Subcutaneous abdominal adipose tissue (tissue), 5 donors: Measurements from ENCODE around the gene H1-8.

ENCODE experiments used
- H3K27ac ChIP-seq: one replicate; pipeline ENCODE4 v1.7.0; 2013; ENCODE audit warnings: low read depth, mild to moderate bottlenecking, inconsistent platforms, low read length, moderate library complexity
- H3K27me3 ChIP-seq, 5 donors: one replicate each; pipeline ENCODE4 v1.7.0; 2013; ENCODE audit warnings: low read length in 5 of 5, inconsistent platforms in 1 of 5; ENCODE audit not compliant: control insufficient read depth in 5 of 5, insufficient read depth in 4 of 5
- H3K36me3 ChIP-seq, 5 donors: one replicate each; pipeline ENCODE4 v1.7.0; 2013; ENCODE audit warnings: low read length in 5 of 5; ENCODE audit not compliant: control insufficient read depth in 5 of 5, insufficient read depth in 5 of 5
- H3K4me1 ChIP-seq, 5 donors: one replicate each; pipeline ENCODE4 v1.7.0; 2013; ENCODE audit warnings: low read length in 5 of 5, mild to moderate bottlenecking in 3 of 5, moderate library complexity in 1 of 5; ENCODE audit not compliant: control insufficient read depth in 5 of 5, insufficient read depth in 5 of 5
- H3K4me3 ChIP-seq, 5 donors: one replicate each; pipeline ENCODE4 v1.7.0; 2013; ENCODE audit warnings: low read length in 5 of 5, low read depth in 1 of 5
- H3K9ac ChIP-seq, 5 donors: one replicate each; pipeline ENCODE4 v1.7.0; 2013; ENCODE audit warnings: low read length in 5 of 5, mild to moderate bottlenecking in 4 of 5, moderate library complexity in 3 of 5
- H3K9me3 ChIP-seq, 5 donors: one replicate each; pipeline ENCODE4 v1.7.0; 2013; ENCODE audit warnings: low read length in 5 of 5; ENCODE audit not compliant: control insufficient read depth in 5 of 5
- donor health status: healthy.
- donor health status: healthy.
- donor health status: healthy.
- donor health status: healthy.
- donor health status: healthy.

The H1-8 gene

GRCh38 chr3:129576514-129577352, 33.8 kb downstream of the H1-8 start:
- Histone ChIP-seq H3K36me3 (peaks cover 0 to 97% (median 93%) of the 10 kb centered on the region in 5 donors), H3K27ac (no peak overlapping the region), H3K4me1 (peaks cover 12 to 59% (median 56%) of the 10 kb centered on the region in 5 donors), H3K9me3 (no peaks in the 10 kb centered on the region), H3K9ac (peak overlapping the region in 1 of 5 donors; percentile 26), H3K4me3 (peak overlapping the region in 1 of 5 donors; percentile 9), H3K27me3 (no peaks in the 10 kb centered on the region)

- no peaks in the 10 kb centered on the region for H3K27me3 ChIP-seq
- H3K9me3 ChIP-seq: no peaks in the 10 kb centered on the region
- H3K9ac ChIP-seq: no peak overlapping the region
- H3K4me1 ChIP-seq: peaks cover 12 to 59% (median 56%) of the 10 kb centered on the region in 5 donors
- peak overlapping the region in 1 of 5 donors; percentile 9 for H3K4me3 ChIP-seq
- peaks cover 0 to 97% (median 93%) of the 10 kb centered on the region in 5 donors for H3K36me3 ChIP-seq
- no peak overlapping the region for H3K27ac ChIP-seq
Measured at GRCh38 chr3:129577366-129577765, 34.4 kb downstream of the H1-8 start.

GRCh38 chr3:129577925-129578786, 35.2 kb downstream of the H1-8 start:
- Histone ChIP-seq H3K27ac (peak overlapping the region; percentile 23), H3K4me1 (peaks cover 12 to 64% (median 59%) of the 10 kb centered on the region in 5 donors), H3K27me3 (no peaks in the 10 kb centered on the region), H3K4me3 (no peak overlapping the region), H3K36me3 (peaks cover 0 to 97% (median 93%) of the 10 kb centered on the region in 5 donors), H3K9ac (peak overlapping the region in 1 of 5 donors; percentile 10), H3K9me3 (no peaks in the 10 kb centered on the region)

GRCh38 chr3:129579991-129580390, 37.0 kb downstream of the H1-8 start:
- no peak overlapping the region for H3K27ac ChIP-seq

GRCh38 chr3:129581623-129582022, 38.6 kb downstream of the H1-8 start:
- Histone ChIP-seq H3K27me3 (no peaks in the 10 kb centered on the region), H3K27ac (no peak overlapping the region), H3K9me3 (no peaks in the 10 kb centered on the region), H3K4me3 (no peak overlapping the region), H3K4me1 (peaks cover 12 to 76% (median 66%) of the 10 kb centered on the region in 5 donors), H3K9ac (no peak overlapping the region), H3K36me3 (peaks cover 0 to 97% (median 93%) of the 10 kb centered on the region in 5 donors)

More at GRCh38 chr3:129579991-129580390, 37.0 kb downstream of the H1-8 start:
- Histone ChIP-seq H3K9me3 (no peaks in the 10 kb centered on the region), H3K9ac (peak overlapping the region in 1 of 5 donors; percentile 26), H3K4me3 (no peak overlapping the region), H3K36me3 (peaks cover 0 to 97% (median 93%) of the 10 kb centered on the region in 5 donors), H3K27me3 (no peaks in the 10 kb centered on the region), H3K4me1 (peaks cover 12 to 74% (median 66%) of the 10 kb centered on the region in 5 donors)

- H3K4me1 ChIP-seq: peaks cover 14 to 76% (median 66%) of the 10 kb centered on the region in 5 donors
- no peak overlapping the region for H3K27ac ChIP-seq
- peaks cover 0 to 98% (median 96%) of the 10 kb centered on the region in 5 donors for H3K36me3 ChIP-seq
- no peaks in the 10 kb centered on the region for H3K9me3 ChIP-seq
- H3K9ac ChIP-seq: no peak overlapping the region
- H3K27me3 ChIP-seq: no peaks in the 10 kb centered on the region
- H3K4me3 ChIP-seq: no peak overlapping the region
Measured at GRCh38 chr3:129582799-129583198, 39.8 kb downstream of the H1-8 start.

- Histone ChIP-seq H3K9me3 (no peaks in the 10 kb centered on the region), H3K4me1 (peaks cover 14 to 76% (median 66%) of the 10 kb centered on the region in 5 donors), H3K36me3 (peaks cover 0 to 98% (median 96%) of the 10 kb centered on the region in 5 donors), H3K27me3 (no peaks in the 10 kb centered on the region), H3K4me3 (no peak overlapping the region), H3K9ac (no peak overlapping the region), H3K27ac (no peak overlapping the region)
Measured at GRCh38 chr3:129583289-129583688, 40.3 kb downstream of the H1-8 start.

- Histone ChIP-seq H3K4me1 (peaks cover 15 to 75% (median 66%) of the 10 kb centered on the region in 5 donors), H3K9ac (no peak overlapping the region), H3K27ac (no peak overlapping the region), H3K27me3 (no peaks in the 10 kb centered on the region), H3K4me3 (no peak overlapping the region), H3K9me3 (no peaks in the 10 kb centered on the region), H3K36me3 (peaks cover 0 to 94% (median 92%) of the 10 kb centered on the region in 5 donors)
Measured at GRCh38 chr3:129584631-129585030, 41.7 kb downstream of the H1-8 start.

- no peaks in the 10 kb centered on the region for H3K27me3 ChIP-seq
- no peaks in the 10 kb centered on the region for H3K9me3 ChIP-seq
- H3K4me1 ChIP-seq: peaks cover 15 to 76% (median 68%) of the 10 kb centered on the region in 5 donors
- no peak overlapping the region for H3K9ac ChIP-seq
- H3K27ac ChIP-seq: no peak overlapping the region
- H3K4me3 ChIP-seq: no peak overlapping the region
- H3K36me3 ChIP-seq: peaks cover 0 to 81% (median 79%) of the 10 kb centered on the region in 5 donors
Measured at GRCh38 chr3:129585949-129586657, 43.1 kb downstream of the H1-8 start.
